ENCODE measurements around the gene ZNF804B. TPM values are rescaled to one million over a fixed set of nuclear protein-coding genes. Genes with fewer than 3 reads are reported as not detected.

The ZNF804B gene
- total RNA-seq, 1 experiment from 2014 or later = not detected

DNA sequence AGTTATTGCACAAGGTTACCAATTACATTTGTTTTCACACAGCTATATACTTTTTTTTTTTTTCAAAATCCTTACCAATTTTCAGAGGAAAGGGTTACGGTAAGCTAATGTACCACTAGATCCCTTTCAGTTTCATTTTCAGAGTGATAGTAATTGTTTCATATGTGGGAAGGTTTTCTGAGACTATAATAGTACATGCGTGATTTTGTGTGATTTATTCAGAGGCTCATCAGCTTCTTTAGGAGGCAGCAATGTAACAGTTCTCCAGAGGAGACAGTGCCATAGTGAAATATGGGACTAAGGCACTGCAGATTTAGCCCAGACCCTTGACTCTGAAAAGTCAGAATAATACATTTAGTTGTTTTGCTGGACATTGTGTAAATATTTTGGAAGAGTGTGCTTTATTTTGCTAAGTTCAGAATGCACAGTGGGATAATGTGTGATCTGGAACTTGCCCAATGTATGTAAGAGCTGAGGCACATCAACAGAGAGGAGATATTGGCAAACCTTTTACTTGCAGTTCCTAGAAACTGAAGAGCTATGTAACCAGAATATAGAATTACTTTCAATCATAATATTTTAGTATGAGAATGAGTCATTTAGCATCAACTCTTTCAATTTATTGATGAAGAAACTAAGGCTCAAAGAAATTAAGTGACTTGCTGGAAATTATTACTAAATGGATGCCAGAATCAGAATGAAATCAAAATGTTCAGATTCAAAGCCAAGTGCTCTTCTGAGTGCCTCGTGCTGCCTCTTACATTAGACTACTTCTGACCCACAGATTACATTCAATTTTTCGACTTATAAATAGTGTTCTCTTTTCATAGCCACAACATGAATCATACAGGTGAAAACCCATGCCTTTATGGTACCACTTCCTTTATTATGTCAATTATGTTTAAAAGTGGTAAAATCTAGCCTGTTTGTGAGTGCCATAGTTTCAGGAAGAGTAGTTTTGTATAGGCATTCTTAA lies 243.8 kb downstream of the ZNF804B start:
- ChIA-PET CTCF (no interaction called here), POLR2A (ENCODE audit: unreplicated experiment) (no interaction called here)
- intact Hi-C loops (cut with micrococcal nuclease; ENCODE audit: unreplicated experiment) = no loop called here
- no peaks in the 10 kb centered on the region for H3K27me3 ChIP-seq (ENCODE audit: insufficient read depth, low read depth)
- H3K4me2 ChIP-seq = no peak overlapping the region
- H3K9me2 ChIP-seq (ENCODE audit: insufficient read depth) = no peaks in the 10 kb centered on the region
- TF ChIP-seq CTCF (conservative IDR thresholded peaks at IDR 0.05) = no peak
- TF ChIP-seq EZH2 (IDR thresholded peaks at IDR 0.05; ENCODE audit: low read depth) = no peak
- no TSS peak for BruUV-seq (replicated peaks)
- no peak overlapping the region for H3K27ac ChIP-seq
- H3K79me2 ChIP-seq (ENCODE audit: low read depth) = no peaks in the 10 kb centered on the region
- H3K4me1 ChIP-seq (replicated peaks; ENCODE audit: insufficient read depth) = no peaks in the 10 kb centered on the region
- H4K20me1 ChIP-seq (ENCODE audit: insufficient read depth) = no peaks in the 10 kb centered on the region
- no peaks in the 10 kb centered on the region for H3K36me3 ChIP-seq (ENCODE audit: low read depth)
- H2AFZ ChIP-seq = no peak overlapping the region
- no peak overlapping the region for H3K4me3 ChIP-seq
- no peaks in the 10 kb centered on the region for H3F3A ChIP-seq (ENCODE audit: insufficient read depth, low read depth)
- DNase-seq = no peak
- no peaks in the 10 kb centered on the region for H3K9me3 ChIP-seq (ENCODE audit: insufficient read depth, low read depth)

DNA sequence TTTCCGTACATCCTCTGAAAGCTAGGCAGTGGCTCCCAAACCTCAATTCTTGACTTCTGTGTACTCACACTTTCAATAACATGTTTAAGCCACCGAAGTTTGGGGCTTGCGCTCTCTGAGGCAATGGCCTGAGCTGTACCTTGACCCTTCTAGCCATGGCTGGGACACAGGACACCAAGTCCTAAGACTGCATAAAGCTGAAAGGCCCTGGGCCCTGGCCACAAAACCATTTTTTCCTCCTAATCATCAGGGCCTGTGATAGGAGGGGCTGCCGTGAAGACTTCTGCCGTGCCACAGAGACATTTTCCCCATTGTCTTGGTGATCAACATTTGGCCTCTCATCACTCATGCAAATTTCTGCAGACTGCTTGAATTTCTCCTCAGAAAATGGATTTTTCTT lies 252.5 kb downstream of the ZNF804B start:
- POLR2A ChIA-PET (ENCODE audit: unreplicated experiment) = no interaction called here
- Histone ChIP-seq H3F3A (ENCODE audit: insufficient read depth, low read depth) (no peaks in the 10 kb centered on the region), H3K9me2 (ENCODE audit: insufficient read depth) (no peaks in the 10 kb centered on the region), H3K4me1 (replicated peaks; ENCODE audit: insufficient read depth) (no peaks in the 10 kb centered on the region), H3K4me3 (no peak overlapping the region), H4K20me1 (ENCODE audit: insufficient read depth) (no peaks in the 10 kb centered on the region), H3K27ac (no peak overlapping the region), H3K36me3 (ENCODE audit: low read depth) (no peaks in the 10 kb centered on the region), H2AFZ (no peak overlapping the region), H3K27me3 (ENCODE audit: insufficient read depth, low read depth) (no peaks in the 10 kb centered on the region), H3K79me2 (ENCODE audit: low read depth) (no peaks in the 10 kb centered on the region), H3K4me2 (no peak overlapping the region), H3K9me3 (ENCODE audit: insufficient read depth, low read depth) (peaks cover 4% of the 10 kb centered on the region; the same call in 1 of the 2 replicates)
- intact Hi-C loops (cut with micrococcal nuclease; ENCODE audit: unreplicated experiment) = no loop called here
- TF ChIP-seq EZH2 (IDR thresholded peaks at IDR 0.05; ENCODE audit: low read depth) (no peak), CTCF (conservative IDR thresholded peaks at IDR 0.05) (no peak)
- CTCF ChIA-PET = no interaction called here
- DNase-seq = no peak
- BruUV-seq (replicated peaks) = no TSS peak

DNA sequence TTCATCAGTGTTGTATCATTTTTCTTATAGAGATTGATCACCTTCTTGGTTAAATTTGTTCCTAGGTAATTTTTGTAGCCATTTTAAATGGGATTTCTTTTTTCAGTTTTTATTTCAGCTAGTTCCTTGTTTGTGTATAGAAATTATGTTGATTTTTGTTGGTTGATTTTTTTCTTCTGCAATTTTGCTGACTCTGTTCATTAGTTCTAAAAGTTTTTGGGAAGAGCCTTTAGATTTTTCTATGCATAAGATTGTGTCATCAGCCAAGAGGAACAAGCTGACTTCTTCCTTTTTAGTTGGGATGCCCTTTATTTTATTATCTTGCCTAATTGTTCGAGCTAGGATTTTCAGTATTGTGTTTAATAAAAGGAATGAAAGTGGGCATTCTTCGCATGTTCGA lies 258.2 kb downstream of the ZNF804B start:
- no peak for TF ChIP-seq EZH2 (IDR thresholded peaks at IDR 0.05; ENCODE audit: low read depth)
- no peak for TF ChIP-seq CTCF (conservative IDR thresholded peaks at IDR 0.05)
- Histone ChIP-seq H3K4me3 (no peak overlapping the region), H3K27me3 (ENCODE audit: insufficient read depth, low read depth) (no peaks in the 10 kb centered on the region), H3K9me2 (ENCODE audit: insufficient read depth) (no peaks in the 10 kb centered on the region; the same call in 1 of the 2 replicates), H3K4me2 (no peak overlapping the region), H2AFZ (no peak overlapping the region), H3K9me3 (ENCODE audit: insufficient read depth, low read depth) (peaks cover 4% of the 10 kb centered on the region; the same call in 1 of the 2 replicates), H3K79me2 (ENCODE audit: low read depth) (no peaks in the 10 kb centered on the region), H3K27ac (no peak overlapping the region), H3F3A (ENCODE audit: insufficient read depth, low read depth) (no peaks in the 10 kb centered on the region), H4K20me1 (ENCODE audit: insufficient read depth) (no peaks in the 10 kb centered on the region), H3K4me1 (replicated peaks; ENCODE audit: insufficient read depth) (no peaks in the 10 kb centered on the region), H3K36me3 (ENCODE audit: low read depth) (no peaks in the 10 kb centered on the region)
- no TSS peak for BruUV-seq (replicated peaks)
- intact Hi-C loops (cut with micrococcal nuclease; ENCODE audit: unreplicated experiment) = no loop called here
- no peak for DNase-seq
- ChIA-PET CTCF (no interaction called here), POLR2A (ENCODE audit: unreplicated experiment) (no interaction called here)
